Testis (tissue), 2 donors: ENCODE data around the gene CDRT4.

ENCODE experiments used
- CTCF ChIP-seq, 3 experiments: fragments of 450-650 bp in 2 of 3; fragments of 200-600 bp in 1 of 3; sonication (generic) in 1 of 3; IDR thresholded peaks; one replicate each; pipeline ENCODE4 v1.5.1; 2016 to 2019; ENCODE audit warnings: antibody characterized with exemption in 3 of 3, mild to moderate bottlenecking in 2 of 3, moderate library complexity in 1 of 3
- POLR2A ChIP-seq: fragments of 450-650 bp; IDR thresholded peaks from one replicate; pipeline ENCODE4 v1.6.1; 2017; ENCODE audit warnings: antibody characterized with exemption, mild to moderate bottlenecking, moderate library complexity

- no peak for TF ChIP-seq CTCF (IDR thresholded peaks at IDR 0.05)
- TF ChIP-seq POLR2A, result no peak
Observed at GRCh38 chr17:15516150-15516549, 48.7 kb upstream of the CDRT4 start.
